ENCODE data around the gene ADGRG4.

Gene ADGRG4

DNA sequence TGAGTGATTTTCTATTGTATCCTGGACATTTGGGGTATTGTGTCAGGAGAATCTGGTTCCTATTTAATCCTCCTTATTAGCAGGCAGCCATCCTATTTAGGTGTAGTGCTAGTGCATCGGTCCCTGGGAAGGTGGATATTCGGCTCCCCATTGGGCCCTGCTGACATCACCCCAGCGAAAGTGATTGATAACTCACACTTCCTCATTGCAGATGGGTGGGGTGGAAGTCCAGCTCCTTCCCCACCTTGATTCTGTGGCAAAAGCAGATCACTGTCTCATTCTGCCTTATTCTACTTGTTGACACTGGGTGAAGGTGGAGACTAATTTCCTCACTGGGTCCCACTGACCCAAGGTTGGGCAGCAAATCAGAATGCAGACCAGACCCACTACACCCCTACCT lies 163.8 kb downstream of the ADGRG4 start:
- no peak for DNase-seq (ENCODE audit: low read depth)

All from amniotic epithelial cell (primary cell).